Measurements from ENCODE around the gene CDC34.

CDC34 gene

GRCh38 chr19:541699-542098, 10.1 kb downstream of the CDC34 start:
- TF ChIP-seq, protein P1, sequence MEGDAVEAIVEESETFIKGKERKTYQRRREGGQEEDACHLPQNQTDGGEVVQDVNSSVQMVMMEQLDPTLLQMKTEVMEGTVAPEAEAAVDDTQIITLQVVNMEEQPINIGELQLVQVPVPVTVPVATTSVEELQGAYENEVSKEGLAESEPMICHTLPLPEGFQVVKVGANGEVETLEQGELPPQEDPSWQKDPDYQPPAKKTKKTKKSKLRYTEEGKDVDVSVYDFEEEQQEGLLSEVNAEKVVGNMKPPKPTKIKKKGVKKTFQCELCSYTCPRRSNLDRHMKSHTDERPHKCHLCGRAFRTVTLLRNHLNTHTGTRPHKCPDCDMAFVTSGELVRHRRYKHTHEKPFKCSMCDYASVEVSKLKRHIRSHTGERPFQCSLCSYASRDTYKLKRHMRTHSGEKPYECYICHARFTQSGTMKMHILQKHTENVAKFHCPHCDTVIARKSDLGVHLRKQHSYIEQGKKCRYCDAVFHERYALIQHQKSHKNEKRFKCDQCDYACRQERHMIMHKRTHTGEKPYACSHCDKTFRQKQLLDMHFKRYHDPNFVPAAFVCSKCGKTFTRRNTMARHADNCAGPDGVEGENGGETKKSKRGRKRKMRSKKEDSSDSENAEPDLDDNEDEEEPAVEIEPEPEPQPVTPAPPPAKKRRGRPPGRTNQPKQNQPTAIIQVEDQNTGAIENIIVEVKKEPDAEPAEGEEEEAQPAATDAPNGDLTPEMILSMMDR (IDR thresholded peaks at IDR 0.05; ENCODE audit: borderline replicate concordance, extremely low read depth, low read length, poor library complexity, severe bottlenecking): no peak
- TF ChIP-seq EZH2 (IDR thresholded peaks at IDR 0.05; ENCODE audit: borderline replicate concordance, low read depth, low read length, severe bottlenecking): no peak
- Histone ChIP-seq H3K9ac (ENCODE audit: low read depth, low read length) (no peak overlapping the region), H3K4me2 (ENCODE audit: insufficient read depth, low read length) (no peak overlapping the region), H3K27ac (ENCODE audit: low read length) (no peak overlapping the region), H4K20me1 (ENCODE audit: insufficient read depth, low read length) (peaks cover 36% of the 10 kb centered on the region), H3K4me3 (ENCODE audit: low read depth in 1 of 2, low read length in 2 of 2) (no peak overlapping the region), H3K27me3 (ENCODE audit: insufficient read depth, low read length, poor library complexity) (no peaks in the 10 kb centered on the region), H3K4me1 (ENCODE audit: insufficient read depth, low read length) (no peaks in the 10 kb centered on the region), H2AFZ (ENCODE audit: low read depth, low read length) (no peak overlapping the region), H3K36me3 (ENCODE audit: insufficient read depth, low read length) (peaks cover 53% of the 10 kb centered on the region), H3K9me3 (ENCODE audit: insufficient read depth, low read length, severe bottlenecking) (no peaks in the 10 kb centered on the region), H3K79me2 (ENCODE audit: insufficient read depth, low read length) (no peaks in the 10 kb centered on the region)
- ATAC-seq (ENCODE audit: insufficient read depth, low read depth) (no peak), DNase-seq (no peak)

DNA sequence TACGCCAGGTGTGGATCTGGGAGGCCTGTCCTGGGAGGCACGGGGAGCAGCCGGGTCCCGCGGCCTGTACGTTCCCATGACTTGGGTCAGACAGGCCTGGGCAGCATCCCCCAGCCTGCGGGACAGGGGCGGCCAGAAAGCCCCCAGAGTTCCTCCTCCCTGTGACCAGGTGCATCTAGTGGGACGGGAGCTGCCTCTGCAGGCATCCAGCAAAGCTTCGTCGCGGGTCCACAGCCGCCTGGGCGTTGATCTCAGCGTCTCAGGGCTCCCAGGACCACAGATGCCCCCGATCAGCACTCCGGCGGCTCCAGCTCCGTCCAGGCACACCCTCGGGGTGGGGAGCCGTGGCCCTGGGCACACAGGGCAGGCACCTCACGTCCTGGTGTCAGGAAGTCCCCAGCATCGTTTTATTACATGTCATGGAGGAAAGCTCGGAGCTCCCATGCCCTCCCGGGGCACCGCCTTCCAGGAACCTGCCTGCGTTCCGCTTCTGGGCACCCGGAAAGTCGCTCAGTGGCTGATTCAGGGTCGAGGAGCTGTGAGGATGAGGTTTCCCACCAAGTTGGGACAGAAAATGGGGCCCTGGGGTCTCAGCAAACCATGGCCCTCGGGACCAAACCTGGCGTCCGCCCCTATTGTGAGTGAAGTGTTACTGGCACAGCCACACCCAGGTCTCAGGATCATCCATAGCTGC, 10.8 kb downstream of the CDC34 start:
- Histone ChIP-seq H3K9me3 (ENCODE audit: insufficient read depth, low read length, severe bottlenecking) (no peaks in the 10 kb centered on the region), H4K20me1 (ENCODE audit: insufficient read depth, low read length) (peaks cover 36% of the 10 kb centered on the region), H2AFZ (ENCODE audit: low read depth, low read length) (no peak overlapping the region), H3K4me2 (ENCODE audit: insufficient read depth, low read length) (no peak overlapping the region), H3K27ac (ENCODE audit: low read length) (no peak overlapping the region), H3K36me3 (ENCODE audit: insufficient read depth, low read length) (peaks cover 47% of the 10 kb centered on the region), H3K4me1 (ENCODE audit: insufficient read depth, low read length) (no peaks in the 10 kb centered on the region), H3K27me3 (ENCODE audit: insufficient read depth, low read length, poor library complexity) (no peaks in the 10 kb centered on the region), H3K9ac (ENCODE audit: low read depth, low read length) (no peak overlapping the region), H3K79me2 (ENCODE audit: insufficient read depth, low read length) (no peaks in the 10 kb centered on the region), H3K4me3 (ENCODE audit: low read depth in 1 of 2, low read length in 2 of 2) (no peak overlapping the region)
- DNase-seq (no peak), ATAC-seq (ENCODE audit: insufficient read depth, low read depth) (no peak)
- TF ChIP-seq, protein P1 (IDR thresholded peaks at IDR 0.05; ENCODE audit: borderline replicate concordance, extremely low read depth, low read length, poor library complexity, severe bottlenecking): no peak
- TF ChIP-seq EZH2 (IDR thresholded peaks at IDR 0.05; ENCODE audit: borderline replicate concordance, low read depth, low read length, severe bottlenecking): no peak

GRCh38 chr19:543910-544608, 12.5 kb downstream of the CDC34 start, which contains the start of gene GZMM:
TSS of gene GZMM (plus strand) at chr19:544053. CDS start at chr19:544072, 19 bp downstream.
- no peaks in the 10 kb centered on the region for H3K9me3 ChIP-seq (ENCODE audit: insufficient read depth, low read length, severe bottlenecking)
- H4K20me1 ChIP-seq (ENCODE audit: insufficient read depth, low read length): peaks cover 25% of the 10 kb centered on the region; the same call in 1 of the 2 replicates
- peaks cover 31% of the 10 kb centered on the region for H3K36me3 ChIP-seq (ENCODE audit: insufficient read depth, low read length)
- H3K9ac ChIP-seq (ENCODE audit: low read depth, low read length): no peak within 1 kb of the TSS
- H3K4me3 ChIP-seq (ENCODE audit: low read depth in 1 of 2, low read length in 2 of 2): no peak within 1 kb of the TSS
- H2AFZ ChIP-seq (ENCODE audit: low read depth, low read length): no peak within 1 kb of the TSS
- H3K4me2 ChIP-seq (ENCODE audit: insufficient read depth, low read length): no peak within 1 kb of the TSS
- no peaks in the 10 kb centered on the region for H3K79me2 ChIP-seq (ENCODE audit: insufficient read depth, low read length)
- H3K27me3 ChIP-seq (ENCODE audit: insufficient read depth, low read length, poor library complexity): no peaks in the 10 kb centered on the region
- DNase-seq: peak; percentile 47
- H3K4me1 ChIP-seq (ENCODE audit: insufficient read depth, low read length): no peaks in the 10 kb centered on the region
- TF ChIP-seq, protein P1 (IDR thresholded peaks at IDR 0.05; ENCODE audit: borderline replicate concordance, extremely low read depth, low read length, poor library complexity, severe bottlenecking): no peak
- no peak for TF ChIP-seq EZH2 (IDR thresholded peaks at IDR 0.05; ENCODE audit: borderline replicate concordance, low read depth, low read length, severe bottlenecking)
- ATAC-seq (ENCODE audit: insufficient read depth, low read depth): peak; percentile 71
- H3K27ac ChIP-seq (ENCODE audit: low read length): no peak within 1 kb of the TSS

Data from DND-41 (cell line).